Measurements from ENCODE around the gene ARHGAP44. TPM values are rescaled to one million over a fixed set of nuclear protein-coding genes. Genes with fewer than 3 reads are reported as not detected.

The ARHGAP44 gene
- total and polyA plus RNA-seq, 2 of the 13 experiments (the other 11 are each of a cell fraction or from before 2014, with no cell fraction given): 0.79 to 3.1 TPM

DNA sequence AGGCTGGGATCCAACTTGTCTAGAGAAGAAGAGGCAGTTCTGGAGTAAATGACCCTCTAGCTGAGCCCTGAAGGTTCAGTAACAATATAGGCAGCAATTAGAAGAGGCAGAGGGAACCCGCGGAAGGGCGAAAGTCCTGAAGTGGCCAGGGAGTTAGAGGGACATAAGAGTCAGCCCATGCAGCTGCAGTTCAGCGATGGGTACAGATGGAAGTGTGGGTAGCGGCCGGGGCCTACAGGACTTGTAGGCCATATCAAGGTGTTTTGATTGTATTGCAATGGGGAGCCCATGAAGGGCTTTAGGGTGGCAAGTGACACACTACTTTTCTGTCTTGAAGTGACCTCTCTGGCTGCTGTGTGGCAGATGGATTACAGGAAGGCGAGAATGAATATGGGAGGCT is 225.5 kb downstream of the ARHGAP44 start (continued):
- no peak for TF ChIP-seq NRL (CRISPR knock-in tag; IDR thresholded peaks at IDR 0.05; ENCODE audit: borderline replicate concordance)
- TF ChIP-seq FOSL2 (CRISPR knock-in tag; IDR thresholded peaks at IDR 0.05): no peak
- TF ChIP-seq ZSCAN29 (CRISPR knock-in tag; conservative IDR thresholded peaks at IDR 0.05): no peak
- no peak for TF ChIP-seq ZNF670 (CRISPR knock-in tag; IDR thresholded peaks at IDR 0.05; ENCODE audit: borderline replicate concordance)
- TF ChIP-seq U2AF1 (optimal IDR thresholded peaks at IDR 0.05; ENCODE audit: low read depth, low read length): no peak
- no peak for TF ChIP-seq ZFAT (CRISPR knock-in tag; conservative IDR thresholded peaks at IDR 0.05)

DNA sequence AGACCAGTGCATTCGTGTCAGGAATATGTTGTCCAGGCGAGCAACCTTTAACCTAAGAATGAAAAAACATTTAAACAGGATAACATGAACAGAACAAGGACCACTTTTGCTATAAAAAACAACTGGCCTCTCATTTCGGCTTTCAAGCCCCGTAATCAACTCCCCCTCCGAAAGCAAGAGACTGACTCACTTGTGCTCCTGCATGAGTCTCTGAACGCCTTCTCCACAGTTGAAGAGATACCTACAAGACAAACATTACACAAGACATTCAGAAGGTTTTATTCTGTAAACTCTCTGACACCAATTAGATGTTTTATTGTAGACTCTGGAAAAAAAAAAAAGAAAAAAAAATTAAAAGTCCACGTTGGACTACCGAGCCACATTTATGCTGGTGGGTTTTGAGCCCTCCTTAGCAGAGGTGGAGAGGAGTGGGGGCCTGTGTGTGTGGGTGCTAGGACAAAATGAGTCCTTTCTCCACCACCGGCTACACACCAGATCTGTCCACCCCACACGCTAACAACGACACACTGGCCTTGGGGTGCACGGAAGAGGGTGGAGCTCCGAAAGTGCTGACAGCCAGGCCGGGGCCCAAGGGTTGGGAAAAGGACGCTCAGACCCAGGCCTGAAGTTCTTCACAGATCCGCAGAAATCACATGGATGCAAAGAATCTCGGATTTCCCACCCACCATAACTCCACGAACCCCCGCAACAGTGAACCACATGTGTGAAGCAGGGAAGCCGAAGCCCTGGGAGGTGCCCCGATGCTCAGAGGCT is 227.8 kb downstream of the ARHGAP44 start:
- Histone ChIP-seq H3K4me3 (replicated peaks in 1 of 3; ENCODE audit: insufficient read depth in 1 of 3, low read depth in 2 of 3, low read length in 3 of 3) (peak overlapping the region; percentile 71 to 94 (median 94)), H4K20me1 (ENCODE audit: insufficient read depth, low read length) (no peaks in the 10 kb centered on the region), H3K9ac (ENCODE audit: insufficient read depth, low read depth, low read length) (peak overlapping the region; percentile 90), H3K27me3 (ENCODE audit: control insufficient read depth in 1 of 2, insufficient read depth in 2 of 2, low read length in 2 of 2) (no peaks in the 10 kb centered on the region; a peak in 1 of 5 replicates), H3K4me2 (ENCODE audit: low read depth, low read length) (peak overlapping the region; percentile 88), H2AFZ (ENCODE audit: low read length) (no peak overlapping the region), H3K27ac (ENCODE audit: extremely low read length, insufficient read depth, low read length) (peak overlapping the region; percentile 80), H3K9me3 (ENCODE audit: low read length) (no peaks in the 10 kb centered on the region), H3K36me3 (replicated peaks in 1 of 2; ENCODE audit: control insufficient read depth in 1 of 2, insufficient read depth in 2 of 2, low read length in 2 of 2) (peaks cover 13 to 41% of the 10 kb centered on the region in 2 experiments), H3K4me1 (ENCODE audit: insufficient read depth, low read length) (peaks cover 20% of the 10 kb centered on the region), H3K79me2 (ENCODE audit: insufficient read depth, low read length) (peaks cover 5% of the 10 kb centered on the region)
- DNase-seq (ENCODE audit: low spot score) (peak; percentile 27), FAIRE-seq (no peak), ATAC-seq (peak; percentile 42)
- in situ Hi-C loops (cut with HindIII; ENCODE audit: extremely low pct_ligation_motif_present, low pct_unique_long_range_greater_than_20kb): no loop called here
- intact Hi-C loops (cut with micrococcal nuclease; ENCODE audit: unreplicated experiment): no loop called here
- WGBS (ENCODE audit: low lambda C conversion rate): 26% methylated on average over 11 of the region's 21 CpGs
- ChIA-PET POLR2A (interaction anchor here (0.6 to 1.9 kb wide), 11 partner anchors 12 to 1289 kb away, joined by 3 to 9 read pairs (median 5); partner anchors contain the start of gene ZNF18), CTCF (ENCODE audit: low intra/inter-chr PET ratio, low total read pairs) (no interaction called here)
- BruUV-seq (replicated peaks): TSS peak; percentile 46
- TF ChIP-seq ZNF761 (CRISPR knock-in tag; conservative IDR thresholded peaks at IDR 0.05) (no peak), ZNF446 (CRISPR knock-in tag; IDR thresholded peaks at IDR 0.05) (0 out of 2 replicates have a peak, but pooled peaks have one; percentile 27), RFX1 (IDR thresholded peaks at IDR 0.05) (no peak), MTF2 (CRISPR knock-in tag; IDR thresholded peaks at IDR 0.05; ENCODE audit: borderline replicate concordance) (no peak), DNMT3B (CRISPR knock-in tag; conservative IDR thresholded peaks at IDR 0.05) (no peak), MIER2 (CRISPR knock-in tag; IDR thresholded peaks at IDR 0.05) (no peak), ZNF335 (CRISPR knock-in tag; IDR thresholded peaks at IDR 0.05) (0 out of 2 replicates have a peak, but pooled peaks have one; percentile 8), ZNF30 (CRISPR knock-in tag; IDR thresholded peaks at IDR 0.05) (0 out of 2 replicates have a peak, but pooled peaks have one; percentile 66), ZNF670 (CRISPR knock-in tag; IDR thresholded peaks at IDR 0.05; ENCODE audit: borderline replicate concordance) (peak; percentile 12; the same call in 1 of the 2 replicates), ZNF263 (CRISPR knock-in tag; IDR thresholded peaks at IDR 0.05) (0 out of 2 replicates have a peak, but pooled peaks have one; percentile 4)
- TF ChIP-seq, protein P1, sequence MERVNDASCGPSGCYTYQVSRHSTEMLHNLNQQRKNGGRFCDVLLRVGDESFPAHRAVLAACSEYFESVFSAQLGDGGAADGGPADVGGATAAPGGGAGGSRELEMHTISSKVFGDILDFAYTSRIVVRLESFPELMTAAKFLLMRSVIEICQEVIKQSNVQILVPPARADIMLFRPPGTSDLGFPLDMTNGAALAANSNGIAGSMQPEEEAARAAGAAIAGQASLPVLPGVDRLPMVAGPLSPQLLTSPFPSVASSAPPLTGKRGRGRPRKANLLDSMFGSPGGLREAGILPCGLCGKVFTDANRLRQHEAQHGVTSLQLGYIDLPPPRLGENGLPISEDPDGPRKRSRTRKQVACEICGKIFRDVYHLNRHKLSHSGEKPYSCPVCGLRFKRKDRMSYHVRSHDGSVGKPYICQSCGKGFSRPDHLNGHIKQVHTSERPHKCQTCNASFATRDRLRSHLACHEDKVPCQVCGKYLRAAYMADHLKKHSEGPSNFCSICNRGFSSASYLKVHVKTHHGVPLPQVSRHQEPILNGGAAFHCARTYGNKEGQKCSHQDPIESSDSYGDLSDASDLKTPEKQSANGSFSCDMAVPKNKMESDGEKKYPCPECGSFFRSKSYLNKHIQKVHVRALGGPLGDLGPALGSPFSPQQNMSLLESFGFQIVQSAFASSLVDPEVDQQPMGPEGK (CRISPR knock-in tag; IDR thresholded peaks at IDR 0.05): no peak
- TF ChIP-seq, protein P2, sequence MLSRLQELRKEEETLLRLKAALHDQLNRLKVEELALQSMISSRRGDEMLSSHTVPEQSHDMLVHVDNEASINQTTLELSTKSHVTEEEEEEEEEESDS (CRISPR knock-in tag; IDR thresholded peaks at IDR 0.05; ENCODE audit: borderline replicate concordance): no peak
- TF ChIP-seq, protein P3, sequence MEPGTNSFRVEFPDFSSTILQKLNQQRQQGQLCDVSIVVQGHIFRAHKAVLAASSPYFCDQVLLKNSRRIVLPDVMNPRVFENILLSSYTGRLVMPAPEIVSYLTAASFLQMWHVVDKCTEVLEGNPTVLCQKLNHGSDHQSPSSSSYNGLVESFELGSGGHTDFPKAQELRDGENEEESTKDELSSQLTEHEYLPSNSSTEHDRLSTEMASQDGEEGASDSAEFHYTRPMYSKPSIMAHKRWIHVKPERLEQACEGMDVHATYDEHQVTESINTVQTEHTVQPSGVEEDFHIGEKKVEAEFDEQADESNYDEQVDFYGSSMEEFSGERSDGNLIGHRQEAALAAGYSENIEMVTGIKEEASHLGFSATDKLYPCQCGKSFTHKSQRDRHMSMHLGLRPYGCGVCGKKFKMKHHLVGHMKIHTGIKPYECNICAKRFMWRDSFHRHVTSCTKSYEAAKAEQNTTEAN (CRISPR knock-in tag; conservative IDR thresholded peaks at IDR 0.05): no peak
- TF ChIP-seq, protein P4, sequence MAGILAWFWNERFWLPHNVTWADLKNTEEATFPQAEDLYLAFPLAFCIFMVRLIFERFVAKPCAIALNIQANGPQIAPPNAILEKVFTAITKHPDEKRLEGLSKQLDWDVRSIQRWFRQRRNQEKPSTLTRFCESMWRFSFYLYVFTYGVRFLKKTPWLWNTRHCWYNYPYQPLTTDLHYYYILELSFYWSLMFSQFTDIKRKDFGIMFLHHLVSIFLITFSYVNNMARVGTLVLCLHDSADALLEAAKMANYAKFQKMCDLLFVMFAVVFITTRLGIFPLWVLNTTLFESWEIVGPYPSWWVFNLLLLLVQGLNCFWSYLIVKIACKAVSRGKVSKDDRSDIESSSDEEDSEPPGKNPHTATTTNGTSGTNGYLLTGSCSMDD (CRISPR knock-in tag; IDR thresholded peaks at IDR 0.05): no peak

Measured in HepG2 (cell line).